SW480 (cell line): ENCODE results near the gene PCID2.
"Not testable (repeated sequence)": the region's sequence is repeated elsewhere in the genome, so short reads cannot be mapped to it uniquely, and the experiment has no call there.

Source experiments
- DNase-seq: peaks from one replicate; pipeline ENCODE4 v3.0.0-alpha.2; 2016; ENCODE audit warnings: low spot score

Gene PCID2

GRCh38 chr13:113166266-113166665 lies 42.2 kb downstream of the PCID2 start:
- no peak for DNase-seq

- no peak for DNase-seq
These were observed 44.0 kb downstream of the PCID2 start for GRCh38 chr13:113164492-113164891.

DNA sequence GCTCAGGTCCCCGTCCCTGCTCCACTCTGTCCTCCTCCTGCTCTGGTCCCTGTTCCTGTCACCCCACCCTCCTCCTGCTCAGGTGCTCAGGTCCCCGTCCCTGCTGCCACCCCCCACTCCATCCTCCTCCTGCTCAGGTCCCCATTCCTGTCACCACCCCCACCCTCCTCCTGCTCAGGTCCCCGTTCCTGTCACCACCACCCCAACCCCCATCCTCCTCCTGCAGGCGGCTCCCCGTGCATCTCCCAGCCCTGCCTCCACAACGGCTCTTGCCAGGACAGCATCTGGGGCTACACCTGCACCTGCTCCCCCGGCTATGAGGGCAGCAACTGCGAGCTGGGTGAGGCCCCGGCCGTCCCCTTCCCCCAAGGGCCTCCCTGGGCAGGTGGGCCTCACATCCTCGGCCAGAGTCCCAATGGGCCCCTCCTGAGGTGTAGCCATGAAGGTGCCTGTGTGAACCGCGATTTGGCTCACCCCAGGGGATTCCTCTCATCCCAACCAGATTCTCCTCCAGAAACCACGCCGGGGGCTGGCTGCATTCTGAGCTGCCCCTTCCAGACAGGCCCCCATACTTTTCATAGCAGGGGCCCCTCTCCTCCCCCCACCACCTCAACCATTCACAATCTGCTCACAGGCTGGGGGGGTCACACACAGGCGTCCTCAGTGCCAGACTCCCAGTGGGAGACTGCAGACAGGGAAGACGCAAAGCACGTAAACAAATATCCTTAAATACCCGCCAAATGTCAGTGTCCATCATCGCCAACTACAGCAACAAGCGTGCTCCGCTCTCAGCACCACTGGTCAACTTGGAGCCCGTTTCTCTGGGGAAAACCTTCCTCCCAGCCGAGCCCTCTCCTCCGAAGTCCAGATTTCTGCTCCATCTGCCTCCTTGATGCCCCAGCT lies 45.4 kb downstream of the PCID2 start:
- DNase-seq: no peak

GRCh38 chr13:113161975-113162374 lies 46.5 kb downstream of the PCID2 start:
- not testable (repeated sequence) for DNase-seq

DNA sequence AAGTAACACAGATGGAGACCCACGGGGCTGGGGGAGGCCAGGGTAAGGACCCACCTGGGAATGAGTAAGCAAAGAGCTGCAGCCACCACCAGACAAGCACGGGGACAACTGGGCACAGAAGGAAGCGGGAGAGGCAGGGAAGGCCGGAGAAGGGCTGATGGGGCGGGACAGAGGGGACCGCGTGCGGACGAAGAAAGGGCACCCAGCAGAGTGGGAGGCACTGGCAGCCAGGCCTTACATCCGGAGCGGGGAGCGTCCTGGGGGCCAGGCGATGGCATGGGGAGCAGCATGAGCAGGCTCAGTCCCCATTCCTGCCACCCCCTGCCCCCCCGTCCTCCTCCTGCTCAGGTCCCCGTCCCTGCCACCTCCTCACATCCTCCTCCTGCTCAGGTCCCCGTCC lies 47.0 kb downstream of the PCID2 start:
- DNase-seq: no peak

- DNase-seq: no peak
These were observed 47.5 kb downstream of the PCID2 start for GRCh38 chr13:113160983-113161382.

DNA sequence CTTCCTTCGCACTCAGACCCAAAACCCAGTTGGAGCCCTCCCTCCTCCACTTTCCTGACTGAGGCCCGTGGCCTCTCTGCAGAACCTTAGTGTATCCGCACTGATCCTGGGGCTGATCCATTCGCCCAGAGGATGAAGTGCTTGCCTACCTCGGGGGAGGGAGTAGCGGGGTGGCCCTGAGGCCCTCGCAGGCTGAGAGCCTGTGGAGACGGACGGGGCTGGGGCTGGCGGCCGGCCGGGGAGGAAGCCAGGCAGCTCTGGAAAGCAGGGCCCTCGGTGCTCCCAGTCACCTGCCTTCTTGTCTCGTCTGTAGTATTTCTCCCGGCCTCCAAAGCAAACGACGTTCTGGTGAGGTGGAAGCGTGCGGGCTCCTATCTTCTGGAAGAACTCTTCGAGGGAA lies 48.8 kb downstream of the PCID2 start:
- no peak for DNase-seq

GRCh38 chr13:113158946-113159345 lies 49.5 kb downstream of the PCID2 start:
- DNase-seq: no peak

- no peak for DNase-seq
These were observed 50.3 kb downstream of the PCID2 start, which contains the start of gene PROZ for GRCh38 chr13:113157929-113158747. Gene PROZ, plus strand, starts transcription at chr13:113158648. Its CDS starts 13 bp downstream, at chr13:113158661.

GRCh38 chr13:113157206-113157928 lies 51.1 kb downstream of the PCID2 start:
- no peak for DNase-seq

- DNase-seq: no peak
These were observed 52.4 kb downstream of the PCID2 start for GRCh38 chr13:113155982-113156655.

DNA sequence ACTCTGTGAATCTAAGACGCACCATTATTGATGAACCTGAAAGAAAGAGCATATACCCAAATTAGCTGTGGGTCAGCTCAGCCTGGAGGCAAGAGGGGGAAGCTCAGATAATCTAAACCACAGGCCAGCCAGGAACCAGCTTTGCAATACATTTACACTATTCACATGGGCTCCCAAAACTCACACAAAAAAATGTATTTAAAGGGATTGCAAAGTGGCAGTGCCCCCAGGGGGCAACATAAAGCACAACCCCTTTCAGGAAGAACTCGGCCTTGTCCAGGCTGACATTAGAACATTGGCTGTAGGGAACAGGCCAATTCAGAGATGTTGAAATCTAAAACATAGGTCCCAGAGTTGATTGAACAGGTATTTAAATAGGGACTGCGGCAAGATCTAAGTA lies 53.3 kb downstream of the PCID2 start:
- DNase-seq: no peak

GRCh38 chr13:113153810-113154748 lies 54.4 kb downstream of the PCID2 start:
- peak; percentile 55 for DNase-seq

DNA sequence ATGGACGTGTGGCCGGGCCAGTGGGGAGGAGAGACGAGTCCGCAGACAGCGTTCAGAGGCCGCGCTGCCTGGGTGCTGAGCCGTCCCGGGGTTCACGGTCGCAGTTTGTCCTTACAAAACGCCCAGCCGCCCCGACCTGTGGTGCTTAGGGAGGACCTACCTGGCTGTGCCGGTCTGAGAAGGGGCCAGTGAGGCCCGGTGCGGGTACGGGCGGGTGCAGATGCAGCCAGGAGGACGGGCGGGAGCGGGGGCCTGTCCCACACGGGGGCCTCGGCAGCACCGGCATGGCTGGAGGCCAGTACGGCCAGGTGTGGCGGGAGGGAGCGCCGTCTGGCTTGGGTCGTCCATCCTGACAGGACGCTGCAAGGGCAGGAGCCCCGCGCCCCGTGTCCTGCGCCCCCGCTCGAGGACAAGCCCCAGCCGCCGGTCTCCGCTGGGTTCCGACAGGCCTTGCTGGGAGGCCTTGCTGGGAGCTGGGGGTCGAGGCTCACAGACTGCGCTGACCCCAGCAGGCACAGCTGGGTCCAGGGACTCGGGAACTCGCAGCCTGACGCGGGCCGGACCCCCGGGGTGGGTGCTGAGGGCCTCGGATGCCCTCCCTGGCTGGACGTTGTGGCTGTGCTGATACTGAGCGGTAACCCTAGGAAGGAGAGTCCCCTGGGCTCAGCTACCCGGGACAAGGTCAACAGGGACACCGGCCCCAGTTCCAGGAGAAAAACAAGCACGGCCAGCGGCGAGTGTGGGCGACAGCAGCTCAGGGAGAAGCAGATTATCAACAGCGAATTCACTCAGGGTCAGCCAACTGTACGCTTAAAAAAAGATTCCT lies 55.3 kb downstream of the PCID2 start:
- peak; percentile 61 for DNase-seq

DNA sequence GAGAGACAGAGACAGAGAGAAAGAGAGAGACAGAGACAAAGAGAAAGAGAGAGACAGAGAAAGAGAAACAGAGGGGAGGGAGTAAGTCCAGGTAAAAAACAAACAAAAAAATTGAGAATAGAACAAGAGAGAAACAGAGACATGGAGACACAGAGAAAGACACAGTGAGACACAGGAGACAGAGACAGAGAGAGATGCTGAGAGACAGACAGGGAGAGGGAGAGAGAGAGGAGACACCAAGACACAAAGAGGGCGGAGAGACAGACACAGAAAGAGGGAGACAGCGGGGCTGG lies 55.8 kb downstream of the PCID2 start:
- DNase-seq: no peak

DNA sequence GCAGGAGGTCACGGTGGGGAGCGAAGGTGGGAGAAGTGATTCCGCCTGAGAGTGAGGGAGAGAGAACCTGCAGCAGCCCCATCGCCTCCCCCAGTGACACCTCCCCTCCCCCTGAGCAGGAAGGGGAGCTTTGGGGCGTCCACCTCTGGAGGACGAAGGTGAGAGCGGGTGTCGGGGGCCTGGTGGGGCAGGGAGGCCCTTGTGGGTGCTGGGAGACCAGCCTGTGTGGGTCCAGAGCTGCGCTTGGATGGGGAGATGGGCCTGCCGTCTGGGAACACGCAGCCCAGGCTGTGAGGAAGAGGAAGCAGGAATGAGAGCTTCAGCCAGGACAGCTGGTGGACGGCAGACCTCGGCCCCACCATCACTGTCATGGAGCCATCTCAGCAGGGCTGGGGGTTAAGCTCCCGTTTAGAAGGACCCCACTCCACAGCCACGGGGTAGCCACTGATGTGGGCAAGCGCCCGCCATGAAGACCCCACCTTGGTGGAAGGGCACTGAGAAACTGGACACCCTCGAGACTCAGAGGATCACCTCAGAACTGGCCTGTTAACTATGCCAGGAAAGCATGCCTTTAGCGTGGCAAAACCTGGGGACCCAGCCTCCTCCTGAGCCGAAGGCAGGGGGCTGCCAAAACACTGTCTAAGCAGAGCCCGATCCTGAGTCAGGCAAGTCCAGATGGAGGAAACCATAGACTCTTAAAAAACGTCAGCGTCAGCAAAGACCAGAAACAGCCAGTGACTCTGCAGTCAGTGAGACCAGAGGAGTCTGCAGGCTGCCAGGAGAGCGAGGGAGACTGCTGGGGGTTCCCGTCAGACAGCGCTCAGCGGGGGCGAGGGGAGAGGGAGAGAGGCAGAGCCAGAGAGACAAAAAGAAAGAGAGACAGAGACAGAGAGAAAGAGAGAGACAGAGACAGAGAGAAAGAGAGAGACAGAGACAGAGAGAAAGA lies 56.5 kb downstream of the PCID2 start:
- DNase-seq: no peak

- no peak for DNase-seq
These were observed 57.7 kb downstream of the PCID2 start for GRCh38 chr13:113150550-113151365.
